OCI-LY1 (cell line): ENCODE measurements around the gene ZNF710.
A peak's percentile ranks its signal among the peaks of the same experiment; 100 is the strongest.

Source experiments
- H2AFZ ChIP-seq: fragments of 200-600 bp; sonication (generic), shearing (Covaris generic); 2 replicates; pipeline ENCODE4 v1.6.0; 2014; ENCODE audit warnings: antibody characterized with exemption, mild to moderate bottlenecking, low read length
- H3F3A ChIP-seq: fragments of 200-600 bp; sonication (generic), shearing (Covaris generic); 2 replicates; pipeline ENCODE4 v1.6.0; 2014; ENCODE audit warnings: mild to moderate bottlenecking, antibody characterized with exemption, low read length, moderate library complexity; ENCODE audit not compliant: insufficient read depth
- H3K27ac ChIP-seq: fragments of 200-600 bp; sonication (generic); 2 replicates; pipeline ENCODE4 v1.5.1; 2014; ENCODE audit warnings: low read length, mixed run types, mild to moderate bottlenecking, low read depth; ENCODE audit not compliant: poor library complexity, severe bottlenecking
- H3K27me3 ChIP-seq: fragments of 200-600 bp; sonication (generic); 2 replicates; pipeline ENCODE4 v1.6.0; 2014; ENCODE audit warnings: antibody characterized with exemption, mild to moderate bottlenecking, low read length, moderate library complexity; ENCODE audit not compliant: insufficient read depth
- H3K36me3 ChIP-seq: fragments of 200-600 bp; sonication (generic); 2 replicates; pipeline ENCODE4 v1.6.1; 2014; ENCODE audit warnings: mild to moderate bottlenecking, antibody characterized with exemption, low read length, moderate library complexity, mixed read lengths; ENCODE audit not compliant: insufficient read depth
- H3K4me1 ChIP-seq: fragments of 200-600 bp; sonication (generic); 2 replicates; pipeline ENCODE4 v1.5.1; 2014; ENCODE audit warnings: mild to moderate bottlenecking, low read length, moderate library complexity; ENCODE audit not compliant: insufficient read depth, severe bottlenecking
- H3K4me2 ChIP-seq: fragments of 200-600 bp; sonication (generic), shearing (Covaris generic); 2 replicates; pipeline ENCODE4 v1.6.1; 2014; ENCODE audit warnings: low read length
- H3K4me3 ChIP-seq: fragments of 200-600 bp; sonication (generic); 2 replicates; pipeline ENCODE4 v1.5.1; 2014; ENCODE audit warnings: low read length, low read depth, mild to moderate bottlenecking, mixed read lengths; ENCODE audit not compliant: poor library complexity, severe bottlenecking
- H3K79me2 ChIP-seq: fragments of 200-600 bp; shearing (Covaris generic); 2 replicates; pipeline ENCODE4 v1.6.1; 2016; ENCODE audit warnings: mixed run types, low read length, mixed read lengths; ENCODE audit not compliant: insufficient read depth
- H3K9ac ChIP-seq: fragments of 200-600 bp; sonication (generic), shearing (Covaris generic); 2 replicates; pipeline ENCODE4 v1.6.1; 2014; ENCODE audit warnings: mild to moderate bottlenecking, low read length, mixed read lengths
- H3K9me2 ChIP-seq: fragments of 200-600 bp; sonication (generic), shearing (Covaris generic); 2 replicates; pipeline ENCODE4 v1.6.1; 2014; ENCODE audit warnings: low read depth, mild to moderate bottlenecking, low read length, mixed read lengths
- H3K9me3 ChIP-seq: fragments of 200-600 bp; shearing (Covaris generic); 2 replicates; pipeline ENCODE4 v1.6.1; 2014; ENCODE audit warnings: low read length, mixed read lengths
- H4K20me1 ChIP-seq: fragments of 200-600 bp; sonication (generic), shearing (Covaris generic); 2 replicates; pipeline ENCODE4 v1.6.0; 2016; ENCODE audit warnings: mild to moderate bottlenecking, low read length; ENCODE audit not compliant: insufficient read depth
- CTCF ChIP-seq: fragments of 200-600 bp; sonication (generic), shearing (Covaris generic); IDR thresholded peaks from 2 replicates; pipeline ENCODE4 v1.5.1; 2017; ENCODE audit warnings: mild to moderate bottlenecking, antibody characterized with exemption, low read length, moderate library complexity, mixed read lengths
- EZH2 ChIP-seq: fragments of 200-600 bp; sonication (generic), shearing (Covaris generic); IDR thresholded peaks from 2 replicates; pipeline ENCODE4 v1.8.0; 2017; ENCODE audit warnings: borderline replicate concordance, mixed run types, mild to moderate bottlenecking, antibody characterized with exemption, low read length, moderate library complexity, mixed read lengths

The ZNF710 gene

GRCh38 chr15:90033448-90033847 lies 32.3 kb downstream of the ZNF710 start:
- Histone ChIP-seq H3K27ac (no peak overlapping the region), H3K36me3 (no peaks in the 10 kb centered on the region), H3K9ac (no peak overlapping the region; the same call in 1 of the 2 replicates), H3K79me2 (no peaks in the 10 kb centered on the region), H3K27me3 (no peaks in the 10 kb centered on the region), H3K4me2 (no peak overlapping the region), H3F3A (no peaks in the 10 kb centered on the region), H3K9me2 (no peaks in the 10 kb centered on the region), H2AFZ (no peak overlapping the region), H3K9me3 (no peaks in the 10 kb centered on the region), H3K4me1 (peaks cover 44% of the 10 kb centered on the region), H4K20me1 (no peaks in the 10 kb centered on the region), H3K4me3 (no peak overlapping the region)
- no peak for TF ChIP-seq CTCF
- no peak for TF ChIP-seq EZH2

- no peak for TF ChIP-seq CTCF
- no peak for TF ChIP-seq EZH2
- Histone ChIP-seq H3K4me3 (no peak overlapping the region), H2AFZ (no peak overlapping the region), H3K79me2 (no peaks in the 10 kb centered on the region), H3K9me2 (no peaks in the 10 kb centered on the region), H3K4me1 (peaks cover 61% of the 10 kb centered on the region), H3K4me2 (no peak overlapping the region), H3K27me3 (no peaks in the 10 kb centered on the region), H3K27ac (peak overlapping the region; percentile 37), H3K36me3 (no peaks in the 10 kb centered on the region), H3F3A (no peaks in the 10 kb centered on the region), H3K9ac (no peak overlapping the region), H4K20me1 (no peaks in the 10 kb centered on the region), H3K9me3 (no peaks in the 10 kb centered on the region)
Measured at GRCh38 chr15:90035095-90035839, 34.1 kb downstream of the ZNF710 start.

GRCh38 chr15:90035840-90036230 lies 34.7 kb downstream of the ZNF710 start:
- H3F3A ChIP-seq = 0 out of 2 replicates have a peak, but pooled peaks cover 1% of the 10 kb centered on the region
- H4K20me1 ChIP-seq = no peaks in the 10 kb centered on the region
- H3K4me3 ChIP-seq = no peak overlapping the region
- no peaks in the 10 kb centered on the region for H3K79me2 ChIP-seq
- H3K27me3 ChIP-seq = no peaks in the 10 kb centered on the region
- TF ChIP-seq CTCF (no peak), EZH2 (no peak)
- no peaks in the 10 kb centered on the region for H3K9me2 ChIP-seq
- H3K9me3 ChIP-seq = no peaks in the 10 kb centered on the region
- H3K4me1 ChIP-seq = peaks cover 66% of the 10 kb centered on the region
- no peaks in the 10 kb centered on the region for H3K36me3 ChIP-seq
- peak overlapping the region; percentile 37 for H3K27ac ChIP-seq
- no peak overlapping the region for H3K9ac ChIP-seq
- no peak overlapping the region for H2AFZ ChIP-seq
- H3K4me2 ChIP-seq = no peak overlapping the region
